OCI-M2 (cell line): ENCODE data around the gene AKAP9.
"Not testable (repeated sequence)": the region's sequence is repeated elsewhere in the genome, so short reads cannot be mapped to it uniquely, and the experiment has no call there.

Source experiments
- DNase-seq: peaks from one replicate; lab custom pipeline; 2025; ENCODE audit not compliant: unreplicated experiment; lab: John Stamatoyannopoulos, UW

The AKAP9 gene

GRCh38 chr7:91940572-91941341, at the start of gene AKAP9:
Gene AKAP9, plus strand, starts transcription at chr7:91940862. Its CDS starts 238 bp downstream, at chr7:91941100.
- peak; percentile 37 for DNase-seq

DNA sequence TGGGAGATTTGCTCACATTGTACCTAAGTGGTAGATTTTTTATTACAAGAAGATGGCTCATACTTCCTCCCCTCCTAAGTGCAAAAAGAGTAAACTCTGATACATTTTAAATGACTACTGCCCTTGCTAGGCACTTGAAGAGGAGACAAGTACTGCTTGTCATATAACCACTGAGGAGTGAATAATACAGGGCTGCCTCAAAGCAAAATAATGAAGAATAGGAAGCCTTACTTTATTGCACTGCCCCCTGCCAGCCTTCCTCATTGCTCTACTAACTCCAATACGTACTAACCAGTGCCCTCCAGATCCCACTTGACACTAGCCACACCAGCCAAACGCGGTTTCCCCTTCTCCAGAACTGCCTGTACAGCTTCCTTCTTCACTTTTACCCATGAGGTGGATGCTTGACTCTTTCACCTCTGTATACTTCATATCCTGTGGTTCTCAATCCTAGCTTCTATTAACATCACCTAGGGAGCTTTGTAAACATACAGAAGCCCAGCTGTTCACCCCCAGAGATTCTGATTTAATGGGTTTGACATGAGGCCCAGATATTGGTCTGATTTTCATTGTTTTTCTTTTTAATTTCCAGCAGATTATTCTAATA, 48.5 kb upstream of the AKAP9 start:
- DNase-seq, result no peak

DNA sequence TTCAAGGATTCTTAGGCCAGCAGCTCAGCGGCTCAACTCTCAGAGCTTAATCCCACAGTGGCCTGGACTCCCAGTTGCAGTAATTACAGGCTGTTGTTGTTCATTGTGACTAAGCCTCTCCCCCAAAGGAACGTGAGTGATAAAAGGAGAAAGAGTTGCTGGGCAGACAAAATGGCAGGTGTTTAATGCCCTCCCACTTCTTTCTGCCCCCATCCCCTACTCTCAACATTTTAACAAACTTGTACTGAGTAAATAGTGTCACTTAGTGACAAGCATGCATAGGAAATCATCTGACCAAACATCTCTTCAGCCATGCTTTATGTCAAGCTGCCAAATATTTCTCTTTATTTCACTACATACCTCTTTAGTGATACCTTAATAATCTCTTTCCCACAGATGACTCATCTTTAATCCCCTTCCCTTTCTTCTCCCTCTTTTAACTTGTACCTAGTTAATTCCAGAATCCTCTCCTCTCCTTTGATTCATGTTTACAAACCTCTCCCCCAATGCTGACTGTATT, 47.8 kb upstream of the AKAP9 start:
- no peak for DNase-seq

- DNase-seq, result not testable (repeated sequence)
Measured at GRCh38 chr7:91893699-91894098, 47.0 kb upstream of the AKAP9 start.

DNA sequence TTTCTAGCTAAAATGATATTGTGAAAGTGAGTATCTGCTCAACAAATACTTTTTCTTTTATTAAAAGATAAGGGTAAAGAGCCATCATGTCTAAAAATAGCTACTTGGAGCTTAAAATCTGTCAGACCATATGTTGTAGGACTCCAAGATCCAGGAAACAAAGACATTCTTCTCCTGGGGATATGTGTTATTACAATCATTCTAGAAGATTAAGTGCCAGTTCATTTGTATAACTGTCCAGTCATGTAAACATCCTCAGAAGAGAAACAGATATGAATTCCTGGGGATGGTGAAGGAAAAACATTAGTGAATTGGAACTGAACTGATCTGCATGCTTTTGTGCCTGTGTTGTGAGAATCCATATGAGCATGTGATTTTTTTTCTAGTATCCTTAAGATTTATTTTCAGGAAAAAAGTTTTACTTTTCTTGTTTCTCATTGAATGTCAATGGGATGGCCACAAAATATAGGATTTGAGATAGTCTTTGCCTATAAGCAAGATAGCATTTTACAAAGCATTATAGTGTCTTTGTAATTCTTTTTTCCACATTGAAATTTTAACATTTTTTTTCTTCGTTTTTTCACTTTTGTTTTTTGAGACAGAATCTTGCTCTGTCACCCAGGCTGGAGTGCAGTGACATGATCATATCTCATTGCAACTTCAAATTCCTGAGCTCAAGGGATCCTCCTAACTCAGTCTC, 45.7 kb upstream of the AKAP9 start:
- DNase-seq, result no peak

- no peak for DNase-seq
Measured at GRCh38 chr7:91898240-91898992, 42.2 kb upstream of the AKAP9 start.

GRCh38 chr7:91899563-91899962, 41.1 kb upstream of the AKAP9 start:
- DNase-seq, result no peak

DNA sequence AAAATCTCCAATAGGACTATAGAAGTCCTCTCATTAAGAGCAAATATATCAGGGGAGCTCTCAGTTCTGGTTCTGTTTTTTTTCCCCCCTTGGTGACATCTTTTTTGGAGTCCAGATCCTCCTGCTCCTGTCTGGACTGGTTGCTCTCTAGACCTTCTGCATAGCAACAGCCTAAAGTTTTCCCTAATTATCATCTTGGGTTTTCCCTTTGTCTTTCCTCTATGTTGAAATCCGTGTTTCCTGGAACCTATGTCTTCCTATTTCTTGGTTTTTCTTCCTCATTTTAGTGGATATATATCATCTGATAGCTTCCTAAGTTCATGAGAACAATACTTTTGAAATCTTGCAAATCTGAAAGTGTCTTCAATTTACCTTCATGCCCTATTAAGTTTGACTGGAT, 30.5 kb upstream of the AKAP9 start:
- no peak for DNase-seq

- DNase-seq, result no peak
Measured at GRCh38 chr7:91911121-91911520, 29.5 kb upstream of the AKAP9 start.

DNA sequence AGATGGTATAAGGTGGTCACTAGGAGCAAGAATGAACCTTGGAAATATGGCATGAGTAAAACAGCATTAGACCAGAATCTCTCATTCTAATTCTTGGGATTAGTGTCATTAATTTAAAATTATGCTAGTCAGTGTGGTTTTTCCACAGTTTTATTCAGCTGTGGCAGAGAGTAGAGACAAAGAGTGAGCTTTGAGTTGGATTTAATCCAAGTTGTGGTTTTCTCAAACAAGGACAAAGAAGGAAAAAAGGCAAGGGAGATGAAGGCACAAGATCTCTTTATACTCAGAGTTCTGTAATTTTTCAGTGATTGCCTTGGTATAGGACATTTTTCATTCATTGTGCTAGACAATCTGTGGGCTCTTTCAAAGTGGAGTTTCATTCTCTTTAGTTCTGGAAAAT, 28.2 kb upstream of the AKAP9 start:
- no peak for DNase-seq

DNA sequence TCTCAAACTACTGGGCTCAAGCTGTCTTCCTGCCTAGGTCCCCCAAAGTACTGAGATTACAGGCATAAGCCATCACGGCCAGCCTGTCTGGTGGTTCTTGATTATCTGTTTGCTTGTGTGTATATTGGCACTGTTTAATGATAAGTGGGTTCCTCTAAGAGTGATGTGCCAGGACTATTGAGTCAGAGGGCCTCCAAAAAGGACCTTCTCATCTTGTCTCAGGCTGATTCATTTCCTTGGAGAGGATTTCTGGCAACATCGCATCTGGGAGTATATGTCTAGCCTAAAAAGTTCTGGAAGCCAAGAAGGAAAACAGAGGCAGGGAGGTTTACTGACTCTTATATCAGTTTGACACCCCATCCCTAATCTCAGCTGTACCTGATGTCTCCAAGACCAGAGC, 27.1 kb upstream of the AKAP9 start:
- DNase-seq, result no peak

GRCh38 chr7:91915401-91916050, 25.1 kb upstream of the AKAP9 start:
- DNase-seq, result no peak

- no peak for DNase-seq
Measured at GRCh38 chr7:91916051-91916440, 24.6 kb upstream of the AKAP9 start.

GRCh38 chr7:91918356-91918755, 22.3 kb upstream of the AKAP9 start:
- no peak for DNase-seq

GRCh38 chr7:91922857-91923256, 17.8 kb upstream of the AKAP9 start:
- no peak for DNase-seq

DNA sequence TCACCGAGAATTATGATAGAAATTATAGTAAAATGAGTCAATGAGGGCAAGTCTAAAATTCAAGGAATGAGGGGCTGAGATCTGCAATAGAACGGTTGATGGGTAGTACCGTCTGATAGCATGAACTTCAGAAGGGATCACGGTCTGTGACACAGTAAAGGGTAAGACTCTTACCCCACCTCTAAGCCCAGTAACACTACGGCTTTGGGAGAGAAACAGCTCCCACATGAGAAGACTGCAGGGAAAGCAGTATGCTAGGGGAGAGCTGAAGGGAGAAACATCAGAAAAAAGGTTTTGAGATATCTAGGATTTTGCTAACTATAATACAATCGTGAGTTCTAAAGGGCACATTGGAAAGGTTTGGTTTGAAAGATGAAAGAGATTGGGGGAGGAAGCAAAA, 12.8 kb upstream of the AKAP9 start:
- DNase-seq, result no peak

DNA sequence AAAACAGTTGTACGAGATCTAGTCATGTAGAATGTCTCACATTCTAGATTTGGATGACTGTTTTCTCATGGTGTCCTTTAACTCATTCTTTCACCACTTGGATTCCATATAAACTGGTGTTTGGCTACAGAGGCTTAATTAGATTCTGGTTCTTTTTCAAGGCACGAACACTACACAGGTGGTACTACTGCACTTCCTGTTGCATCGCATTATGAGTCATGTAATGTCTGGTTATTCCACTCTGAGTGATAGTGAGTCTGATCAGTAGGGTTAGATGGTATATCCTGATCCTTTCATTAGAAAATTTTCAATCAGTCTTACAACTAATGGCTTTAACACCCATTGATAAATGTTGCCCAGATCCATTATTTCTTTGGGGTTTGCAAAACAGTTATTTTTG, 11.2 kb upstream of the AKAP9 start:
- no peak for DNase-seq

DNA sequence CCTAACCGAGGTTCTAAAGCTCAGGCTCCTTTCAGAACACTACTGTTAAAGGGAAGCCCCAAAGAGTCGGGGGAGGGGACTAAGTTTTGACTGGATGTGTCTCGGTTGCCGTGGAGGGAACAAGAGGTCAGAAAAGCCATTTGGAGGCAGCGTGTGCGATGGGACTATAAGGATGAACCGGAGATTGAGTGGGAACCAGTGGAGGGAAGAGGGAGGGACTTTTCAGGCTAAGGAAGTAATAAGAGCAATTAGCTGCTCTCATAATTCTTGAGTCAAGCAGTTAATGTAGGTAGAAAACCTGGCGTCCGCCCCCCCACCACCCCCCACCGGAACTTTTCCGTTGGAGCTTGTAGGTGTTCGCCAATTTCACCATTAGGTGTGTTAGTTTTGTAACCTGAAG, 491 bp upstream of the AKAP9 start:
- peak; percentile 21 for DNase-seq

- no peak for DNase-seq
Measured at GRCh38 chr7:91941450-91941849, 788 bp downstream of the AKAP9 start.

GRCh38 chr7:91942312-91942711, 1.6 kb downstream of the AKAP9 start:
- no peak for DNase-seq

- DNase-seq, result not testable (repeated sequence)
Measured at GRCh38 chr7:91944970-91945369, 4.3 kb downstream of the AKAP9 start.
